Measurements from ENCODE around the gene GABRG2.

GRCh38 chr5:162163663-162164062 lies 96.1 kb downstream of the GABRG2 start:
- TF ChIP-seq EZH2 (IDR thresholded peaks at IDR 0.05; ENCODE audit: borderline replicate concordance, low read length) = no peak
- TF ChIP-seq CTCF (conservative IDR thresholded peaks at IDR 0.05 in 1 of 2, IDR thresholded peaks at IDR 0.05 in 1 of 2; ENCODE audit: extremely low read depth in 1 of 2, insufficient read depth in 1 of 2, low read depth in 1 of 2, low read length in 2 of 2) = no peak

Data from mammary epithelial cell (primary cell).